ENCODE measurements around the gene MTMR6. TPM values are rescaled to one million over a fixed set of nuclear protein-coding genes. Genes with fewer than 3 reads are reported as not detected.

The MTMR6 gene
- total RNA-seq, 2 donors from 2014 or later: 11.2 to 13.2 TPM

GRCh38 chr13:25242956-25243355, 44.3 kb downstream of the MTMR6 start:
- Histone ChIP-seq H3K9me3 (no peaks in the 10 kb centered on the region), H3K27me3 (no peaks in the 10 kb centered on the region), H3K27ac (no peak overlapping the region), H3K36me3 (replicated peaks in 1 of 2; ENCODE audit: insufficient read depth in 1 of 2, low read depth in 2 of 2) (no peaks in the 10 kb centered on the region), H3K4me3 (no peak overlapping the region), H3K4me1 (no peaks in the 10 kb centered on the region)
- ATAC-seq: no peak
- 68 to 69% methylated on average over 3 of the region's 3 CpGs for whole genome bisulfite sequencing, 2 donors
- DNase-seq: no peak
- TF ChIP-seq POLR2A (IDR thresholded peaks at IDR 0.05): no peak
- no peak for TF ChIP-seq CTCF (IDR thresholded peaks at IDR 0.05)
- intact Hi-C loops (cut with DNase I): no loop called here

- intact Hi-C loops (cut with DNase I): no loop called here
- H3K27me3 ChIP-seq: no peaks in the 10 kb centered on the region
- H3K4me1 ChIP-seq: no peaks in the 10 kb centered on the region
- WGBS, 2 donors: 0% methylated on average over 1 of the region's 1 CpG
- no peak for TF ChIP-seq POLR2A (IDR thresholded peaks at IDR 0.05)
- TF ChIP-seq CTCF (IDR thresholded peaks at IDR 0.05): no peak
- no peaks in the 10 kb centered on the region for H3K9me3 ChIP-seq
- H3K27ac ChIP-seq: no peak overlapping the region
- H3K4me3 ChIP-seq: no peak overlapping the region
- H3K36me3 ChIP-seq (replicated peaks in 1 of 2; ENCODE audit: insufficient read depth in 1 of 2, low read depth in 2 of 2): no peaks in the 10 kb centered on the region
- ATAC-seq (no peak), DNase-seq (no peak)
Measured at GRCh38 chr13:25241007-25241406, 46.3 kb downstream of the MTMR6 start.

GRCh38 chr13:25237083-25237482, 50.2 kb downstream of the MTMR6 start:
- ATAC-seq (no peak), DNase-seq (no peak)
- TF ChIP-seq CTCF (IDR thresholded peaks at IDR 0.05): no peak
- Histone ChIP-seq H3K36me3 (replicated peaks in 1 of 2; ENCODE audit: insufficient read depth in 1 of 2, low read depth in 2 of 2) (no peaks in the 10 kb centered on the region), H3K4me1 (no peaks in the 10 kb centered on the region), H3K27me3 (no peaks in the 10 kb centered on the region), H3K27ac (no peak overlapping the region), H3K9me3 (no peaks in the 10 kb centered on the region), H3K4me3 (no peak overlapping the region)
- intact Hi-C loops (cut with DNase I): no loop called here
- 38 to 56% methylated on average over 2 of the region's 2 CpGs for WGBS, 2 donors

- no peaks in the 10 kb centered on the region for H3K27me3 ChIP-seq
- no peak overlapping the region for H3K4me3 ChIP-seq
- H3K9me3 ChIP-seq: no peaks in the 10 kb centered on the region
- no peak for DNase-seq
- H3K27ac ChIP-seq: no peak overlapping the region
- intact Hi-C loops (cut with DNase I): no loop called here
- H3K36me3 ChIP-seq (replicated peaks in 1 of 2; ENCODE audit: insufficient read depth in 1 of 2, low read depth in 2 of 2): no peaks in the 10 kb centered on the region
- no peak for ATAC-seq
- WGBS, 2 donors: 92 to 100% methylated on average over 1 of the region's 1 CpG
- H3K4me1 ChIP-seq: no peaks in the 10 kb centered on the region
- TF ChIP-seq CTCF (IDR thresholded peaks at IDR 0.05) (no peak), POLR2A (IDR thresholded peaks at IDR 0.05) (no peak)
Measured at GRCh38 chr13:25233861-25234260, 53.4 kb downstream of the MTMR6 start.

- 2 to 7% methylated on average over 2 of the region's 2 CpGs for WGBS, 2 donors
- no peaks in the 10 kb centered on the region for H3K9me3 ChIP-seq
- intact Hi-C loops (cut with DNase I): no loop called here
- TF ChIP-seq CTCF (IDR thresholded peaks at IDR 0.05) (peak in 6 of 7 experiments; percentile 58 to 65 (median 62)), POLR2A (IDR thresholded peaks at IDR 0.05) (no peak)
- no peak overlapping the region for H3K4me3 ChIP-seq
- peak in 1 of 4 donors; percentile 9 for DNase-seq
- H3K4me1 ChIP-seq: no peaks in the 10 kb centered on the region
- ATAC-seq: peak; percentile 80
- H3K27me3 ChIP-seq: no peaks in the 10 kb centered on the region
- H3K27ac ChIP-seq: no peak overlapping the region
- H3K36me3 ChIP-seq (replicated peaks in 1 of 2; ENCODE audit: insufficient read depth in 1 of 2, low read depth in 2 of 2): no peaks in the 10 kb centered on the region
Measured at GRCh38 chr13:25232937-25233515, 54.3 kb downstream of the MTMR6 start.

All from body of pancreas (tissue), 4 donors.